ENCODE measurements around the gene KCTD3.

KCTD3 gene
- 1.1 to 2.4 (median 1.9) reads per million in 3 donors for total RNA-seq

DNA sequence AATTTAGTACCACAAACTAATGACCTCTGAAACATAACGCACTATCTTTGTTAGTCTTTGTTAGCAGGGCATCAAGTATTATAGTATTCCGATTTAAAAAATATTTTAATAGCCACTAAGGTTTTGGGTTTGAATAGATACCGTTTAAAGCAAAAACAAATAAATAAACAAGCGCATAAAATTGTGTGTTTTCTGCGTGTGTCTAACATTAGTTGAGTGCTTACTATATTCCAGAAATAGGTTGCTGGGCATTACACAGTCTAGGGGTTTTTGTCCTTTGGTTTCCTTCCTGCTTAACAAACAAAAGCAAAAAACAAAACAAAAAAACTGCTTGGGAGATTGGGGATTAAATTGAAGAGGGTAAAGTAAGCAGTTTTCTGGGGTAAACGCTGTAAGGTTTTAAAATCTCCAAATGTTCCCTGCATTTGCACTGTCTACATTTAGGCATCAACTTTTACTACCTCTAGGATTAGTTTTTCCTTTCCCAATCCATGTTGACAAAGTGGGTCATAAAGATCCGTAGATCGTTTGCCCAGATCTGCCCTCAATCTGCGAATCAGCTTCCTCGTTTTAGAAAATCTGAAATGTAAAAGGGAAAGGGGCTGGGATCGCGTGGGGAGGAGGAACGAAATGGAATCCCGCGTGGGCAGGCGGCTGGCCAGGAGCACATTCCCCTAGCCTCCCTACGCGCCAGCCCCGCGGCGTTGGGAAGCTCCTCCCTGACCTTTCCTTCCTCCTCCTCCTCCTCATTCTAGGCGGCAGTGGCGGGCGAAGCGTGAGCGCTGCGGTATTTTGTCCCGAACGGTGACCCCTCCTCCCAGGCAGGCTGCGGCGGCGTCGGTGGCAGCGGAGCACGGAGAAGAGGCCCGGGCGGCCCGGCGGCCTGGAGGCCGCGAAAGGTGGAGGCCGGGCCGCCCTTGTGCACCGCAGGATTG is at the start of gene KCTD3:
TSS of gene KCTD3 (plus strand) at position 749 of the 935 bp plus-strand sequence. CDS start 382 bp downstream, outside the sequence.
- no peak for DNase-seq
- peaks cover 3% of the 10 kb centered on the region for H3K27me3 ChIP-seq (replicated peaks; ENCODE audit: control insufficient read depth, insufficient read depth, low read length, poor library complexity, severe bottlenecking)
- H3K4me1 ChIP-seq (ENCODE audit: control insufficient read depth, insufficient read depth, low read length, poor library complexity, severe bottlenecking): peaks cover 3% of the 10 kb centered on the region
- H3K36me3 ChIP-seq (ENCODE audit: control insufficient read depth, insufficient read depth, low read length): no peaks in the 10 kb centered on the region
- H3K4me3 ChIP-seq (ENCODE audit: insufficient read depth, low read depth, low read length, poor library complexity, severe bottlenecking): peak within 1 kb of the TSS; percentile 60
- no peaks in the 10 kb centered on the region for H3K9me3 ChIP-seq (ENCODE audit: control insufficient read depth, low read length)
- H3K27ac ChIP-seq (ENCODE audit: insufficient read depth, low read length, poor library complexity, severe bottlenecking): no peak within 1 kb of the TSS

DNA sequence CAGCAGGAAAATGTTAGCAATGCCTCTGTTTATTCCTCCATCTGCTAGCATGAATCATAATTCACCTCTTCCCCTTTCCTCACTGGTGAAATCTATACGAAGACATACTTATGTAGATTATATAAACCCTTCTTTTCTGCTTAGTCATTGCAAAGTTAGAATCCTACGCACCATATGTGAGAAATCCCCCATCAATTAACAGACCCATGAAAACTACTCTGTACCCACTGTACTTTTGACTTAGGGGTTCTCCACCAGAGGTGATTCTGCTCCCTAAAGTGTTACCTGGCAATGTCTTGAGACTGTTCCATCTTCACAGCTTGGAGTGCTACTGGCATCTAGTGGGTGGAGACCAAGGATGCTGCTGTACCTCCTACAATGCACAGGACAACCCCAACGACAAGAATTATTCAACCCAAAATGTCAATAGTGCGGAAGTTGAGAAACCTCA is 49.6 kb upstream of the KCTD3 start:
- Histone ChIP-seq H3K27ac (ENCODE audit: insufficient read depth, low read length, poor library complexity, severe bottlenecking) (no peak overlapping the region), H3K9me3 (ENCODE audit: control insufficient read depth, low read length) (no peaks in the 10 kb centered on the region), H3K4me3 (ENCODE audit: insufficient read depth, low read depth, low read length, poor library complexity, severe bottlenecking) (no peak overlapping the region), H3K27me3 (replicated peaks; ENCODE audit: control insufficient read depth, insufficient read depth, low read length, poor library complexity, severe bottlenecking) (no peaks in the 10 kb centered on the region), H3K4me1 (ENCODE audit: control insufficient read depth, insufficient read depth, low read length, poor library complexity, severe bottlenecking) (no peaks in the 10 kb centered on the region), H3K36me3 (ENCODE audit: control insufficient read depth, insufficient read depth, low read length) (no peaks in the 10 kb centered on the region)
- DNase-seq: no peak

GRCh38 chr1:215518594-215518993 is 48.5 kb upstream of the KCTD3 start:
- Histone ChIP-seq H3K4me1 (ENCODE audit: control insufficient read depth, insufficient read depth, low read length, poor library complexity, severe bottlenecking) (no peaks in the 10 kb centered on the region), H3K36me3 (ENCODE audit: control insufficient read depth, insufficient read depth, low read length) (no peaks in the 10 kb centered on the region), H3K27me3 (replicated peaks; ENCODE audit: control insufficient read depth, insufficient read depth, low read length, poor library complexity, severe bottlenecking) (no peaks in the 10 kb centered on the region), H3K27ac (ENCODE audit: insufficient read depth, low read length, poor library complexity, severe bottlenecking) (no peak overlapping the region), H3K4me3 (ENCODE audit: insufficient read depth, low read depth, low read length, poor library complexity, severe bottlenecking) (no peak overlapping the region), H3K9me3 (ENCODE audit: control insufficient read depth, low read length) (no peaks in the 10 kb centered on the region)
- no peak for DNase-seq

DNA sequence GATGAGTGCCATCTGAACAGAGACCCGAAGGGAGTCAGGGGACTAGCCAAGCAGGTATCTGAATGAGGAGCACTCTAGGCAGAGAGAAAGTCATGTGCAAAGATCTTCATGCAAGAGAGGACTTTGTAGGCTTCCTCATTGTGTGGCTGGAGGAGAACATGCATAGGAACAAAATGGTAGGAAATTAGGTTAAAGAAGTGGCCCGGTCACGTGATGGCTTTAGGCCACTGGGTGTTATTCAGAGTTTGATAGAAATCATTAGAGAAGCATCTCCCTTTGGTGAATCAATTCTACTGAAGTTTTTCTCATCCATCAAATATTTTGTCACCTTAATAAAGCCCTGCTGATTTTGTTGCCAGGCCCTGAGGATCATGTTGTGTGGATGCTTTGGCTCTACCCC is 45.8 kb upstream of the KCTD3 start:
- H3K27ac ChIP-seq (ENCODE audit: insufficient read depth, low read length, poor library complexity, severe bottlenecking): no peak overlapping the region
- no peaks in the 10 kb centered on the region for H3K9me3 ChIP-seq (ENCODE audit: control insufficient read depth, low read length)
- no peak for DNase-seq
- H3K4me1 ChIP-seq (ENCODE audit: control insufficient read depth, insufficient read depth, low read length, poor library complexity, severe bottlenecking): no peaks in the 10 kb centered on the region
- H3K36me3 ChIP-seq (ENCODE audit: control insufficient read depth, insufficient read depth, low read length): no peaks in the 10 kb centered on the region
- H3K27me3 ChIP-seq (replicated peaks; ENCODE audit: control insufficient read depth, insufficient read depth, low read length, poor library complexity, severe bottlenecking): no peaks in the 10 kb centered on the region
- no peak overlapping the region for H3K4me3 ChIP-seq (ENCODE audit: insufficient read depth, low read depth, low read length, poor library complexity, severe bottlenecking)

- H3K4me3 ChIP-seq (ENCODE audit: insufficient read depth, low read depth, low read length, poor library complexity, severe bottlenecking): no peak overlapping the region
- no peaks in the 10 kb centered on the region for H3K9me3 ChIP-seq (ENCODE audit: control insufficient read depth, low read length)
- no peaks in the 10 kb centered on the region for H3K36me3 ChIP-seq (ENCODE audit: control insufficient read depth, insufficient read depth, low read length)
- H3K4me1 ChIP-seq (ENCODE audit: control insufficient read depth, insufficient read depth, low read length, poor library complexity, severe bottlenecking): no peaks in the 10 kb centered on the region
- no peaks in the 10 kb centered on the region for H3K27me3 ChIP-seq (replicated peaks; ENCODE audit: control insufficient read depth, insufficient read depth, low read length, poor library complexity, severe bottlenecking)
- DNase-seq: no peak
- H3K27ac ChIP-seq (ENCODE audit: insufficient read depth, low read length, poor library complexity, severe bottlenecking): no peak overlapping the region
Observed at GRCh38 chr1:215523128-215523861, 43.8 kb upstream of the KCTD3 start.

- Histone ChIP-seq H3K4me1 (ENCODE audit: control insufficient read depth, insufficient read depth, low read length, poor library complexity, severe bottlenecking) (no peaks in the 10 kb centered on the region), H3K4me3 (ENCODE audit: insufficient read depth, low read depth, low read length, poor library complexity, severe bottlenecking) (no peak overlapping the region), H3K9me3 (ENCODE audit: control insufficient read depth, low read length) (no peaks in the 10 kb centered on the region), H3K36me3 (ENCODE audit: control insufficient read depth, insufficient read depth, low read length) (no peaks in the 10 kb centered on the region), H3K27me3 (replicated peaks; ENCODE audit: control insufficient read depth, insufficient read depth, low read length, poor library complexity, severe bottlenecking) (no peaks in the 10 kb centered on the region), H3K27ac (ENCODE audit: insufficient read depth, low read length, poor library complexity, severe bottlenecking) (no peak overlapping the region)
- DNase-seq: no peak
Observed at GRCh38 chr1:215523906-215524305, 43.2 kb upstream of the KCTD3 start.

DNA sequence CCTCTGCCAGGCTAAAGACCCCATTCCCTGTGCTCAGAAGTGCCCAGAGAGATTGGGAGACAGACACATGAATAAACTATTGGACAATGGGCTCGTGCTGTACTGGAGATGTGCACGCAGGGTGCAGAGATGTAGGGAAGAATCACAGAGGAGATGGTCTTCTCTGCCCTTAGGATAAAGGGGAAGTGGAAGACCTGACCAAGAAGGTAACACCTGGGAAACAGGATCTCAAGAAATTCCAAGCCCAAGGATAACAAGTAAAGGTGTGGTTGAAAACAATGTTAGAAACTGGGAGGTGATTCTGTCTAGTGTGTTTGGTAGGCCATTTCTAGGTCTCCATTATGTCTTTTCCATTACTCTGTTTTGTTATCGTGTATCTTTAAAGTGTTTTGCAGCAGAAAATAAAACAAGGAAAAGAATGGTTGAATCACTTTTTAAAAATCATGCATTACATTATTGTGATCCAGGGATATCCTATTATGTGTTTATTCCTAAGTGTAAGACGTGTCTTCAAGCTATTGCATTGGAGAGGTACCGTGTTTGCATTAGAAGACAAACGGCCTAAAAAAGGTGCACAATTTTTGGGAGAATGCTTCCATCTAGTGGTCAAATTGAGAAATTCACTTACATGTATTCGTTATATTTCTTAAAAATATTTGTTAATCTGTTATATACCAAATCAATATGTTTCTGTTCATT is 40.8 kb upstream of the KCTD3 start:
- H3K36me3 ChIP-seq (ENCODE audit: control insufficient read depth, insufficient read depth, low read length): no peaks in the 10 kb centered on the region
- no peak overlapping the region for H3K27ac ChIP-seq (ENCODE audit: insufficient read depth, low read length, poor library complexity, severe bottlenecking)
- no peaks in the 10 kb centered on the region for H3K9me3 ChIP-seq (ENCODE audit: control insufficient read depth, low read length)
- H3K4me1 ChIP-seq (ENCODE audit: control insufficient read depth, insufficient read depth, low read length, poor library complexity, severe bottlenecking): no peaks in the 10 kb centered on the region
- no peak for DNase-seq
- H3K4me3 ChIP-seq (ENCODE audit: insufficient read depth, low read depth, low read length, poor library complexity, severe bottlenecking): no peak overlapping the region
- no peaks in the 10 kb centered on the region for H3K27me3 ChIP-seq (replicated peaks; ENCODE audit: control insufficient read depth, insufficient read depth, low read length, poor library complexity, severe bottlenecking)

- H3K36me3 ChIP-seq (ENCODE audit: control insufficient read depth, insufficient read depth, low read length): no peaks in the 10 kb centered on the region
- DNase-seq: no peak
- H3K9me3 ChIP-seq (ENCODE audit: control insufficient read depth, low read length): no peaks in the 10 kb centered on the region
- H3K4me1 ChIP-seq (ENCODE audit: control insufficient read depth, insufficient read depth, low read length, poor library complexity, severe bottlenecking): no peaks in the 10 kb centered on the region
- no peak overlapping the region for H3K27ac ChIP-seq (ENCODE audit: insufficient read depth, low read length, poor library complexity, severe bottlenecking)
- no peaks in the 10 kb centered on the region for H3K27me3 ChIP-seq (replicated peaks; ENCODE audit: control insufficient read depth, insufficient read depth, low read length, poor library complexity, severe bottlenecking)
- no peak overlapping the region for H3K4me3 ChIP-seq (ENCODE audit: insufficient read depth, low read depth, low read length, poor library complexity, severe bottlenecking)
Observed at GRCh38 chr1:215526846-215527151, 40.3 kb upstream of the KCTD3 start.

GRCh38 chr1:215529111-215529510 is 38.0 kb upstream of the KCTD3 start:
- Histone ChIP-seq H3K36me3 (ENCODE audit: control insufficient read depth, insufficient read depth, low read length) (no peaks in the 10 kb centered on the region), H3K9me3 (ENCODE audit: control insufficient read depth, low read length) (no peaks in the 10 kb centered on the region), H3K27ac (ENCODE audit: insufficient read depth, low read length, poor library complexity, severe bottlenecking) (no peak overlapping the region), H3K4me3 (ENCODE audit: insufficient read depth, low read depth, low read length, poor library complexity, severe bottlenecking) (no peak overlapping the region), H3K27me3 (replicated peaks; ENCODE audit: control insufficient read depth, insufficient read depth, low read length, poor library complexity, severe bottlenecking) (no peaks in the 10 kb centered on the region), H3K4me1 (ENCODE audit: control insufficient read depth, insufficient read depth, low read length, poor library complexity, severe bottlenecking) (no peaks in the 10 kb centered on the region)
- no peak for DNase-seq

Data from effector memory CD4-positive, alpha-beta T cell (primary cell).